ENCODE results near the gene KNL1. TPM values are rescaled to one million over a fixed set of nuclear protein-coding genes. Genes with fewer than 3 reads are reported as not detected.

The KNL1 gene
- total and polyA plus RNA-seq, 4 donors = 0.45 to 5.4 (median 0.74) TPM

DNA sequence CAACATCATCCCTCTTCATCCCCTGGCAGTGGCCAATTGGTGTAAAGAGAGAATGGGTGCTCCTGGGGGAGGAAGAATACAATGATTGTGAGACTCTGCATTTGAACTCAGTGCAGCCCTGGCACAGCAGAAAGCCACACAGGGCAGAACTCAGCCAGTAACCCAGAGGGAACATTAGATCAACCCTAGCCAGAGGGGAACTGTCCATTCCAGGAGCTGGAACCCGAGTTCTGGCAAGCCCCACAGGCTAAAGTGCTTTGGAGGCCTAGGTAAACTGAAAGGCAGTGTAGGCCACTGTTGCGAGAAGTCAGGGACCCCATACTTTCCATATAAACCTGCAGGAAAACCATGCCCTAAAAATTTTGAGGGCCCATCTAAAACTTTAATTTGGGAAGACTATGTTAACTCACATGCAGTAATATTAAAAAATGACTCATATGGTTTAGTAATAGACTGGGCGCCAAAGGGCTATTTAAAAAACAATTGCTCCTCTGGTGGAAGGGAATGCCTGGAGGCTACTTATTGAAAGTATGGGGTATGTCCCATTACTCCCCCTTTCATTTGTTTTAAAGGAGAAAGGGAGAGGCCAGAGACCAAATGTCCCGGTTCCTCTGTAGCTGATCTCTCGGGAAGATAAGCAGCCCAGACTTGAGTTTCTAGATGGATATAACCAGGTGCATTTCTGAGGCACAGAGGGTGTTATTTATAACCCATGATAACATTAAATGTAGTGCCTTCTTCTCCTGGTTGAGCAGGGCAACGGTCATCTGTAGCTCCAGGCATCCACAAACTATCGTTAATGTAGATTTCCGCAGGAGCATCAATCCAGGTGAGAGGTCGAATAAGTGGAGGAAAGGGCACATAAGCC is 95.1 kb downstream of the KNL1 start:
- no peaks in the 10 kb centered on the region for H3K9me3 ChIP-seq (ENCODE audit: control insufficient read depth in 4 of 4, insufficient read depth in 3 of 4, low read length in 3 of 4)
- H3K27me3 ChIP-seq (ENCODE audit: control insufficient read depth in 3 of 3, insufficient read depth in 3 of 3, low read length in 2 of 3) = no peaks in the 10 kb centered on the region
- peaks cover 0 to 5% (median 0%) of the 10 kb centered on the region in 5 donors for H3K4me1 ChIP-seq (ENCODE audit: control insufficient read depth in 5 of 5, insufficient read depth in 5 of 5, low read length in 5 of 5)
- peaks cover 0 to 12% (median 6%) of the 10 kb centered on the region in 4 donors for H3K36me3 ChIP-seq (ENCODE audit: control insufficient read depth in 4 of 4, insufficient read depth in 4 of 4, low read length in 4 of 4)
- H3K4me3 ChIP-seq = no peak overlapping the region
- no peak for TF ChIP-seq CTCF (IDR thresholded peaks at IDR 0.05; ENCODE audit: control extremely low read depth, extremely low read depth)
- no peak for DNase-seq
- no peak overlapping the region for H3K9ac ChIP-seq (ENCODE audit: insufficient read depth in 1 of 2, low read length in 2 of 2)
- no peak overlapping the region for H3K27ac ChIP-seq (ENCODE audit: low read depth in 1 of 2, low read length in 1 of 2)
- 92 to 94% methylated on average over 9 of the region's 9 CpGs for WGBS, 2 donors
- no peak for ATAC-seq (ENCODE audit: insufficient read depth, low FRiP score)

DNA sequence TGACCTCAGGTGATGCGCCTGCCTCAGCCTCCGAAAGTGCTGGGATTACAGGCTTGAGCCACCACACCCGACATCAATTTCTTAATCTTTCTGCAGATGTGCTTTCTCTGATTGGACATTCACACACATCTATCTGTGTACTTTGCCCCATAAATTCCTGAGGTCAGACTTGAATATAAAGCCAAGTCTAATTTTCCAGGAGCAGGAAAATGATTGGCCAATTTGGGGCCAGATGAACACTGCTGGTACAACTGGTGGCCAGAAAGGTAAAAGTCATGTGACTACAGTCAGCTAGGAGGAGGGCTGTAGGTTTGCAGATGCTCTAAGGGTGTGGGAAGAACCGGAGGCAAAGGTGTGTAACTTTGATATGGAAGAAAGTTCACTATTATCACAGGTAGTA is 97.7 kb downstream of the KNL1 start:
- TF ChIP-seq CTCF (IDR thresholded peaks at IDR 0.05; ENCODE audit: control extremely low read depth, extremely low read depth) = no peak
- no peak for ATAC-seq (ENCODE audit: insufficient read depth, low FRiP score)
- Histone ChIP-seq H3K4me3 (no peak overlapping the region), H3K27ac (ENCODE audit: low read depth in 1 of 2, low read length in 1 of 2) (no peak overlapping the region), H3K4me1 (ENCODE audit: control insufficient read depth in 5 of 5, insufficient read depth in 5 of 5, low read length in 5 of 5) (peaks cover 0 to 20% (median 0%) of the 10 kb centered on the region in 5 donors), H3K9ac (ENCODE audit: insufficient read depth in 1 of 2, low read length in 2 of 2) (no peak overlapping the region), H3K9me3 (ENCODE audit: control insufficient read depth in 4 of 4, insufficient read depth in 3 of 4, low read length in 3 of 4) (no peaks in the 10 kb centered on the region), H3K36me3 (ENCODE audit: control insufficient read depth in 4 of 4, insufficient read depth in 4 of 4, low read length in 4 of 4) (peaks cover 0 to 12% (median 6%) of the 10 kb centered on the region in 4 donors), H3K27me3 (ENCODE audit: control insufficient read depth in 3 of 3, insufficient read depth in 3 of 3, low read length in 2 of 3) (no peaks in the 10 kb centered on the region)
- DNase-seq = no peak
- WGBS, 2 donors = 92 to 95% methylated on average over 4 of the region's 4 CpGs

- DNase-seq (no peak), ATAC-seq (ENCODE audit: insufficient read depth, low FRiP score) (no peak)
- Histone ChIP-seq H3K27me3 (ENCODE audit: control insufficient read depth in 3 of 3, insufficient read depth in 3 of 3, low read length in 2 of 3) (no peaks in the 10 kb centered on the region), H3K36me3 (ENCODE audit: control insufficient read depth in 4 of 4, insufficient read depth in 4 of 4, low read length in 4 of 4) (peaks cover 0 to 12% (median 6%) of the 10 kb centered on the region in 4 donors), H3K4me1 (ENCODE audit: control insufficient read depth in 5 of 5, insufficient read depth in 5 of 5, low read length in 5 of 5) (peaks cover 0 to 20% (median 0%) of the 10 kb centered on the region in 5 donors), H3K9me3 (ENCODE audit: control insufficient read depth in 4 of 4, insufficient read depth in 3 of 4, low read length in 3 of 4) (no peaks in the 10 kb centered on the region), H3K4me3 (peak overlapping the region; percentile 79), H3K27ac (ENCODE audit: low read depth in 1 of 2, low read length in 1 of 2) (peak overlapping the region; percentile 98 to 99), H3K9ac (ENCODE audit: insufficient read depth in 1 of 2, low read length in 2 of 2) (peak overlapping the region; percentile 93 to 96)
- 27 to 28% methylated on average over 31 of the region's 31 CpGs for WGBS, 2 donors
- TF ChIP-seq CTCF (IDR thresholded peaks at IDR 0.05; ENCODE audit: control extremely low read depth, extremely low read depth) = no peak
Measured at GRCh38 chr15:40693904-40694687, 100.0 kb downstream of the KNL1 start.

All from lung (tissue), 12 donors.